ENCODE data around the gene SATL1.

- no peak for TF ChIP-seq ZFP3 (CRISPR knock-in tag; IDR thresholded peaks at IDR 0.05)
- TF ChIP-seq RARB (CRISPR knock-in tag; IDR thresholded peaks at IDR 0.05) = no peak
- no peak for TF ChIP-seq PPARA (CRISPR knock-in tag; IDR thresholded peaks at IDR 0.05; ENCODE audit: borderline replicate concordance)
- no peak for TF ChIP-seq OSR1 (CRISPR knock-in tag; IDR thresholded peaks at IDR 0.05)
- TF ChIP-seq CREB5 (CRISPR knock-in tag; IDR thresholded peaks at IDR 0.05; ENCODE audit: low read depth) = no peak
- no peak for TF ChIP-seq PATZ1 (CRISPR knock-in tag; IDR thresholded peaks at IDR 0.05; ENCODE audit: borderline replicate concordance)
Measured at GRCh38 chrX:85196319-85196718, 47.3 kb downstream of the SATL1 start.
